ENCODE measurements around the gene EFNA5.
"Not testable (repeated sequence)": the region's sequence is repeated elsewhere in the genome, so short reads cannot be mapped to it uniquely, and the experiment has no call there.

EFNA5 gene

DNA sequence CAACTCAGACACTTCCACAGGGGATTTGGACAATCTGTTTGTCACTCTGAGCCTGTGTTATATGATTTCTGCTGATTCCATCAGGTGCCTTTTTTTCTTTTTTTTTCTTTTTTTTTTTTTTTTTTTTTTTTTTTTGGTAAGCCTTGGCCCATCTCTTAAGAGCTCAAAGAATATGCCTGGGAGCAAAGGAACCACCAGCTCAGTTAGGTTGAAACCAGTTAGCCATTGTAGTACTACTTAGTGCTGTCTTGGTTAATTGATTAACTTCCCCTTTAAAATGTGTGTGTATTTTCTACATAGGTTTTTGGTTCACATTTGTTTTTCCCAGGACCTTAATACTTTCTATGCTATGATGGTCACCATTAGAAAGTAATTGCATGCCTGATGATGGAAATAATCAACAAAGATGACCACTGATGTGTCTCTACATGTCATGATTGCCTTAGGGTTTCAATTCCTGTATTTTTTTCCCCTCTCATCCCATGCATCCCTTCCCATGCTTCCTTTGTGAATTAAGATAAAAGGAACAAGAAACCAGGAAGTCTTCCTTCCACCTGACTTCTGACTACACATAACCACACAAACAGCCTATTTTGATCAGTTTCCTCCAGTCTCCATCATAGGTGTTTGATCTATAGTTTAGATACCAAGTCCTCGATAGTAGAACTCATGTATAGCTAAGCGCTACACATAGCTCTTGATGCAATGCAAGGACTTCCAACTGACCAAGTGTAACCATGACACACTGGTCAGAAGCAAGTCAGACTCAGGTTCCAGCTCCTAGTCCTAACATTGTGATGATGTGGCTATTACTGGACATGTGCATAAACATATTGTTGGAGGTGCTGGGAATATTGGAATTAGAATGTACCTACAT is 306.1 kb downstream of the EFNA5 start:
- DNase-seq (ENCODE audit: low spot score) = no peak

DNA sequence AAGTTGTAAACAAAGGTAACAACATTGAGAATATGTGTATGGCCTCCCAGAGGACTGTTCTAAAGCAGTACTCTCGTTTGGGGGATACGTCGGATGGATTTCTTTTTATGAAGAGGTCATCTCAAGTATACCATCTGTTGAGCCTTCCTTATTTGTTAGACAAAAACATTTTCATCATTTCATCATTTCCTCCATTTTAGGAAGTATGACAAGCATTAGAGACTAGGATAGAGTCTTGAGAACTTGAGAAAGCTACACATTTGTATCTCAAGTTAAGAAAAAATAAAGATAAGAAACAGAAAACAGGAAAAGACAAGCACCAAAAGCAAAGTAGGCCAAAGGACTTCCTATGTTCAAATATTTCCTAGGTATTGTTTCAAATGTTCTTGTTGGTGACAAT is 307.0 kb downstream of the EFNA5 start:
- DNase-seq (ENCODE audit: low spot score) = no peak

DNA sequence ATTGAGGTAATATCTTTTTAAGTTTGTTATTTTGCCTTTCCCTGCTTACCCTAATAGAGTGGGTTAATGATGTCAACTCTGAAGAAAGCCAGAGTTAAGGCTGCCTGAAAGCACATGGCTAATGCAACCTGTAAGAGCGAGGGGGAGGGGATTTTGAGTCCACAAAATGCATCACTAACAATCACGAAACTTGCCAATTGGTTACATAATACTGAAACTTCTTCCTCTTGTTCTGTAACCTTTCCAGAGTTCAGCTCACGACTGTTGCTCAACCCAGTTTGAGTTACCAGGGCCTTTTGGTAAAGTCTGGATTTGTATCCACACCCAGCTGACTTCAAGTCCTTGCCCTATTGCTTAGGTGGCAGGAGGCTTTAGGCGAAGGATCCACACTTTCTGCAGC is 308.8 kb downstream of the EFNA5 start:
- no peak for DNase-seq (ENCODE audit: low spot score)

DNA sequence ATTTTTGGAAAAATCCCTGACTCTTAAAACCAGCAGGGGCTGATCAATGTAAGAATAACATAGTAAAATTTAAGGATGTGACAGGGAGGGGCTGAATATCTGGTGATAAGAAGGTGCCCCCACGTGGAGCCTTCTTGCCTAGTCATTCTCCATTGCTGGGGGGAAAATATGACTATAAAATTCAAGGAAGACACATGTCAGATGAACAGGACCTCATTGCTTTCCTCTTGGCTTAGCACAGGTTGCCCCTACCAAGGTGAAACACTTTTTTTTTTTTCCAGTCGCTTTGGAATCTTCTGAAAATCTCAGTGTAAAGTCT is 310.9 kb downstream of the EFNA5 start:
- DNase-seq (ENCODE audit: low spot score) = no peak

DNA sequence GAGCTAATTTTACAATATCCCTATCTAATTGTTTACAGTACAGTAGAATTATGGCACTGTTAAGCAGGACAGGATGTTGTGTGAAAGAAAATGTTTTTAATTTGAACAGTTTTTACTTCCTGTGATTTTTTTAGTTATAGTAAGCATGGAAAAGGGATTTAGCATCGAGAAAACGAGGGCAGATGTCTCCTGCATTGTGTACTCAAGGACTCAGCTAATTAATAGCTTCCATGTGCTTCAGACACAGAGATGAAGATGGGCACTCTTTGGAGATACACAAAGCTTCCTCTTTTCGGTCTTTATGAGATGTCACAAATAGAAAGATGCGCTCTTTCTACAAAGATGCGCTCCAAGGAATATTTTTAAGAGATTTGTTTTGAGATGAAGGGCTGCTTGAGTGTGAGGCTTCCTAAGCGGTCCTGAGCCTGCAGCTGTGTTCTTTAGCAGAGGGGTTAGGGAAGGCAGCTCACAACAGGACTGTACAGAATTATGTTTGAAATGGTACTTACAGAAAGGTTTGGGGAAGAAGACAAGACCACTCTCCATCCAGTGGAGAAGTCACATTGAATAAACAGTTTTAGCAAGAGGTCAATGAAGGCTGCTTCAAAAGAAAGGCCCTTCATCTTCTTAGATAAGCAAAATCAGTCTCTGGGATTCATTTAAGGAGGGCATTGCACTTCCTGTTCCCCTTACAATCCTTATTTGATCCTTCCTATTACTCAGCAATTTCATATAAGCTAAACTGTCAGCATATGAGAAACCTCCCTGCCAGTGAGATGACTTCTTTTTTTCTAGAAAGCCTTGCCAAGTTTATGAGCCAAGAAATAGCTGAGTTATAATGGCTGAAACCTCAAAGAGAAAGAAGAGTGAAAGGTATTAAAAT is 311.5 kb downstream of the EFNA5 start:
- no peak for DNase-seq (ENCODE audit: low spot score)

DNA sequence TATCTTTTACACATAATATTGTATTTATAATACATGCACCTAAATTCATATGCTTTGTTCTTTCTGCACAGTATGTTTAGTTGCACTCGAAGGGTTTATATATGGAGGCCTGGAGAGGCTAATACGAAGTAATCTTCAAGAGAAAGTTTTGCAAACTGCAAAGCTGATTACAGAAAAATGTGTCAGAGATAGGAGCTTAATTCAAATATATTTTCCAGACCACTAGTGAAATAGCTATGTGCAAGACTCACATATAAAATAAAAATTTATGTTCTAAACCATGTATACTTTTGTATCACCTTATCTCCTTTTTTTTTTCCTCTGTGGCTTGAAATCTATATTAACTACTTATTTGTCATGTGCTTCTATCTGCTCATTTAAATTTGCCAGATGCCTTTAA is 313.8 kb downstream of the EFNA5 start:
- no peak for DNase-seq (ENCODE audit: low spot score)

DNA sequence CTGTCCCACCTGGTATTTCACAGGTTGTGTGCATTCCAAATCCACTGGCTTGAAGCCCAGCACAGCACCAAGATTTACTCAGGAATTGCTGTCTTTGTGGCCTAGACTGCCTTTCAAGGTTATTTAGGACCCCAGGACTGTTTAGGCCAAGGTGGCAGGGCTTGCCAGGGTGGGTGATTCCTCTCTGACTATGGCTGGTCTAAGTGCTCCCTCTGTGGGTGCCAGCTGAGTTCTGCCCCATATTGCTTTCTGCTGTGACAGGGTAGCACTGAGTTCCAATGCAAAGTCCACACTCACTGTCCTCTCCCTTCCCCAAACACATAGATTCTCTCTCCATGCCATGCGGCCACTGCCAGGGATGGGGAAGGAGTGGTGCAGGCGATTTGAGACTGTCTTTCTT is 318.2 kb downstream of the EFNA5 start:
- no peak for DNase-seq (ENCODE audit: low spot score)

DNA sequence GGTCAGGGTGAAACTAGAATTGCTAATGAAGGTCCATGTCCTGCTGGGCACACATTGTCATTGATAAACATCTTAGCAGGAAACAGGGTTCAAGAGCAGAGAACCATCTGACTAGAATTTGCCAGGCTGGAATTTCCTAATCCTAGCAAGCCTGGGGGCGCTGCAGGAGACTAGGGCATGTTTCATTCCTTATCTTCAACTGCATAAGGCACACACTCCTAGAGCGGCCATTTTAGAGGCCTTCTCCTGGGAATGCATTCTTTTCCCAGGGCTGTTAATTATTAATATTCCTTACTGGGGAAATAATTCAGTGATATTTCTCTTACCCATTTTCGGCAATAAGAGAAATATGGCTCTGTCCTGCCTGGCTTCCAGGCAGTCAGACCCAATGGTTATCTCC is 324.2 kb downstream of the EFNA5 start:
- not testable (repeated sequence) for DNase-seq (ENCODE audit: low spot score)

DNA sequence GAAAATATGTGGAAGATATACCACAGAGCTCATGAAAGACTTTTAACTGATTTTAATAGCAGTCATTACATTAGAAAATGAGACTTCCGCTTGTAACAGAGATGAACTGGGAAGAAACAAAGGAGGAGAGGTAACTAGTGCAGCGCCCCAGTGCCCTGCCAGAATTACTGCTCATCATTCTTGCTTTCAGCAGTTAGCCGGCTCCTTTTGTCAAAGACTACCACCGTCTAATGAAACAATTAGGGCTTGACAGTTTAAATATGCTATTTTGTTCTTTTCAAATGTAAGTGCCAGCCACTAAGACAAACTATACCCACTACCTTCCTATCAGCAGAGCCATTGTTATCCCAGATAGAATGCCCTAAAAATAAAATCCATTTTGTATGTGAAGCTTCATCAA is 328.4 kb downstream of the EFNA5 start:
- no peak for DNase-seq (ENCODE audit: low spot score)

DNA sequence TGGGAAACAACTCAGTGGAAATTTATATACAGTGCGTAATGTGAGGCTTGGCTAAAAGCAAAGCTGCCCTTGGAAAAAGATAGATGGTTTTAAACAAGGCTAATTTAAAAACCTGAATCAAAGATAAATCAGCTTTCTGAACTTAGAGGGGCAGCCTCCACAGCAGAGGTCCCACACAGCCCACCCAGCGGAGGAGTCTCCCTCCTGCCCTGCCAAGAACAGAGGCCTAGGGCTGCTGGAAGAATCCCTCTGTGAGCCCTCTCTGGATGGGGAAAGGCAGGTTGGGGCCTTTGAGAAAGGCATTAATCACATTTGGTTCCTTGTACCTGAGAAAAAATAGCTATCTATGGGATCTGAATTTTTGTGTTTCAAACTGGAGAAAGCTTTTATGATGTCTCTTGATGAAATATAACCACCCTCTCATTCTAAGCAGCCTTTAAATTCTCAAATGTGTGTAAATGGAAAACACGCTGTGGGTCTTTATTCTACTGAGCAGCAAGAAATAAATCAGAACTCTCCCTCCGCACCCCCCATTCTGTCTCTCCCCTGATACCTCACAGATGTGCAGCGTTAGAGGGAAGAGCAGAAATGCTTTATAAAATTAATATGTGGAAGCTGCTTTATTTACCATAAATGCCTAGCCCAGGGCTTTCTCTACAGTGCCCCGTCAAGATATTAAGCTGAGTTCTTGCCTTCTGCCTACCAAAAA is 329.2 kb downstream of the EFNA5 start:
- no peak for DNase-seq (ENCODE audit: low spot score)

DNA sequence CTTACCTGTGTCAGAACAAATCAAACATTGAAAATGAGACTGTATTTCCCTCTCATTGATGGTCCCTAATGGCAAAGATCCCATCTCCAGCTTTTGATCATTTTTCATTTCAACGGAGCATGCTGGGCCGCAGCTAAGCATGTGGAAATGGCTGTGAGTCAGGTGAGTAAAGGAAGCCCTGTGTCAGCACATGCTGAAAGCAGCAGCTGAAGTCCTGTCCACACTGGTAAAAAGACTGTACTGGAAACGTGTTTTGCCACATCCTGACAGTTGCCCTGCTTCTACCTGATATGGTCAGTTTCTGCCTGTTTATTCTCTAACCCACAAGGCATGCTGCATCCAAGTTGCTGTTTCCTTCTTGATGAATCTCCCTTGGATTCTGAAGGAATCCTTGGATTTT is 330.1 kb downstream of the EFNA5 start:
- no peak for DNase-seq (ENCODE audit: low spot score)

DNA sequence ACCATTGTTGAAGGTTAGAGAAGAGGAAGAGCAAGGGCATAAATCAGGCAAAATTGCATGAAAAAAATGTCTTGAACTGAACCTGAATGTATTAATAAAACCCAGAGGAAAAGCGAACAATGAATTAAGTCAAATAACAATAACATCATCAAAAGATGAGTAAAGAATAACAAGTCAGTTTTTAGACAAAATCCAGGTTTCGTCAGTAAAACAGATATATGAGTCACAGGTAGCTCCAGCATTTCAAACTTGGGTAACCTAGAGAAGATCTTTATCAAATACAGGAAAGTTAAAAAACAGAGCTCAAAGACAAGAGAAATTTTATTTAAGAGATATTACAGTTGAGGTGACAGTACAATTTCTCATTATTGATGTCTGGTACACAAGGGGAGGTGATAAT is 332.4 kb downstream of the EFNA5 start:
- DNase-seq (ENCODE audit: low spot score) = no peak

DNA sequence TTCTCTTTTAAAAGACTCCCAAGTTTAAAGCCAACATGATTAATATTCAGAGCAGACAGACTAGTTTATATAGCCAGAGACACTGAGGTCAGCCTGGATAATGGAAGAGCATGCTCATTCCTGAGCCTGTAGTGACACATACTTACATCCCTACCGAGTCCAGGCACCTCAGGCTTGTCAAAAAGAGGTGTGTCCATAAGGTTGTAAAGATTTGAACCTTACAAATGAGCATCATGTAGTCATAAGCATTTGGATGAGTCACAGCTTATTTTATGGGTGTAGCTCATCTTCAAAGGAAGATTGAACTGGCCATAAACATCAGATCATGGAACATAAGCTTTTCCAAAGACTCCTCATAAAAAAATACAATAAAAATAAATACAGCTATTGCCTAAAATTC is 333.5 kb downstream of the EFNA5 start:
- no peak for DNase-seq (ENCODE audit: low spot score)

DNA sequence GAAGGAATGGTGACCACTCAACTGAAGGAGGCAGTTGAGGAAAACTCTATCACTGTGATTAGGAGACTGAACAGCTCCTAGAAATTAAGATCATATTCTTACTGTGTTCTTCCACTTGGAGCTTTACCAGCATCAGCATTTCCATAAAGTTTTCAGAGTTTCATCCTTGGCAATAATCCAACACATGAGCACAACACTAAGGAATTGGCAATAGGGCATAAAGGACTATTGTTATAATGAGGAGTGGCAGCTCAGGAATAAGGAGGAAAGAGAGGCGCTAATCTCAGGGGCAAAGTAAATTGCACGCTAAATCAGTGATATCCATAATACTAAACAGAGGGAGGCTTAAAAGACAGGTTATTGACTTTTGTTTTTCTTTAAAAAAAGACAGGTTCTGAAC is 338.9 kb downstream of the EFNA5 start:
- no peak for DNase-seq (ENCODE audit: low spot score)

DNA sequence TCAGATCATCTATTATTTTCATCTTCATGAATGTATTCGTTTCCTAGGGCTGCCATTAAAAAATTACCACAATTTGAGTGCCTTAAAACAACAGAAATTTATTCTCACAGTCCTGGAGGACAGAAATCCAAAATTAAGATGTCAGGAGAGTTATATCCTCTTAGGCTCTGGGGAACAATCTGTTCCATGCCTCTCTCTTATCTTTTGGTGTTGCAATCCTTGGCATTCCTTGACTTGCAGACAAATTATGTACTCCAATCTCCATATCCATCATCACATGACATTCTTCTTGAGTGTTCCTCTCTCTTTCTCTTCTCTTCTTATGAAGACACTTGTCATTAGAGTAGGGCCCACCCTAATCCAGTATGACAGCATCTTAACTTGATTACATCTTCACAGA is 339.4 kb downstream of the EFNA5 start:
- DNase-seq (ENCODE audit: low spot score) = no peak

DNA sequence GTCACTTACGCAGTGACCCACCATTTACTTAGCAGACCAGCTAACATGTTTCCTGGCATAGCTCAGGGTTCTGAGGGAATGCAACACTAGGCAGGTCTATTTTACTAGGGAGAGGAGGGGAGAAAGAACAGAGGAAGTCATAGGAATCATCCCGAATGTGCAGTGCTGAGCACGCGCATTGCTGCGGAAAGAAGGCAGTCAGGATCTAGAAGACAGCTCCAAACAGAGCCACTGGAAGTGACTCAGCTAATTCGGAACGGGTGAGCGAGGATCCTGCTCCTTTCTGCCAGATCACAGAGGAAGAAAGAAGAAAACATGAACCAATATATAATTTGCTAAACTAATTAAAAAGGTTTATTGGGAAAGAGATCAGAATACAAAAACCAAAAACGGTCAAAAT is 339.8 kb downstream of the EFNA5 start:
- no peak for DNase-seq (ENCODE audit: low spot score)

DNA sequence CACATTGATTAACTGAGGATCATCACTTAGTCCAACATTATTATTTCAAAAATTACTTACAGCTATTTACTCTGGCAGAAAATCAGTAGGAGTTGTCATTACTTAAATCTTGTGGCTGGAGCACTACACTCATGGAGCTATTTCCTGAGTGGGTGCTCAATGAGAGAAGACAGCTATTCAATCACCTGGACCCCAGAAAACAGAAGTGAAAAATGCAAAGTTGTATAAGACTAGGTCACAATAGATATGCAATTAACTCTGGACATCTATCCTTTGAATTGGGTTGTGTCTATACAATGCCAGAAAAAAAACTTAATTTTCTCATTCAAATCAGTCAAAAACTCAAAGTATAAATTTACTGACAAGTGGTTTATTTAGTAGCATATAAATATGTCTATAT is 340.9 kb downstream of the EFNA5 start:
- no peak for DNase-seq (ENCODE audit: low spot score)

Data from CD4-positive, alpha-beta T cell treated with Interleukin-2 at 100 ng/mL for 4 hours (primary cell).